Aorta (tissue), 5 donors: ENCODE measurements around the gene HSF2BP. TPM values are rescaled to one million over a fixed set of nuclear protein-coding genes. Genes with fewer than 3 reads are reported as not detected.
"Not testable (repeated sequence)": the region's sequence is repeated elsewhere in the genome, so short reads cannot be mapped to it uniquely, and the experiment has no call there.

Experiments
- ATAC-seq: fragments of 200-7000 bp; cut with Tn5 transposase; one replicate; pipeline ENCODE4 v1.9.1; 2022; ENCODE audit warnings: moderate library complexity; ENCODE audit not compliant: low FRiP score
- DNase-seq, 2 donors: peaks; one replicate each; pipeline ENCODE4 v3.0.0-alpha.2; 2020
- H3K27ac ChIP-seq, 2 donors: one replicate each; pipeline ENCODE4 v1.5.1; 2013; ENCODE audit warnings: low read length in 2 of 2, mild to moderate bottlenecking in 2 of 2, moderate library complexity in 2 of 2, control low read depth in 1 of 2, inconsistent platforms in 1 of 2, low read depth in 1 of 2
- H3K27me3 ChIP-seq, 2 donors: one replicate each; pipeline ENCODE4 v1.6.1; 2013; ENCODE audit warnings: control low read depth in 1 of 2, low read length in 1 of 2, mild to moderate bottlenecking in 1 of 2, moderate library complexity in 1 of 2; ENCODE audit not compliant: insufficient read depth in 2 of 2, control insufficient read depth in 1 of 2
- H3K36me3 ChIP-seq, 2 donors: one replicate each; pipeline ENCODE4 v1.6.1; 2013; ENCODE audit warnings: control low read depth in 1 of 2, low read length in 1 of 2, mild to moderate bottlenecking in 1 of 2; ENCODE audit not compliant: insufficient read depth in 2 of 2, control insufficient read depth in 1 of 2
- H3K4me1 ChIP-seq, 2 donors: one replicate each; pipeline ENCODE4 v1.6.1; 2013; ENCODE audit warnings: low read length in 2 of 2, control low read depth in 1 of 2, mild to moderate bottlenecking in 1 of 2, moderate library complexity in 1 of 2; ENCODE audit not compliant: insufficient read depth in 2 of 2, control insufficient read depth in 1 of 2
- H3K4me3 ChIP-seq, 2 donors: one replicate each; pipeline ENCODE4 v1.5.1; 2013; ENCODE audit warnings: low read length in 2 of 2, control low read depth in 1 of 2, mild to moderate bottlenecking in 1 of 2
- H3K9me3 ChIP-seq: one replicate; pipeline ENCODE4 v1.6.1; 2013; ENCODE audit warnings: mild to moderate bottlenecking, low read length; ENCODE audit not compliant: control insufficient read depth
- WGBS, 2 donors: extraction: QIAGEN DNeasy Blood & Tissue Kit; methylation state at CpG; one replicate each; pipeline ENCODE4 v1.1.7; 2013; 5-methylcytosine and 5-hydroxymethylcytosine counted together
- intact Hi-C, 2 donors: fragments of 100-400 bp; cut with DNase I; formaldehyde crosslinking; loops; one replicate each; pipeline versions ENCODE4 v1.14.2 to v1.15.0; 2022
- polyA plus RNA-seq, 2 donors: library from polyadenylated mRNA; stranded (reverse); fragments of 200-250 nt; gene quantifications; one replicate each; pipeline ENCODE4 v1.2.3, GENCODE V29; 2013
- total RNA-seq, 2 donors: library from RNA; stranded (reverse); fragmentation: NEBNext Ultra II Directional; extraction: Animal tissue kit (Norgen Biotek cat#: 25700); gene quantifications; one replicate each; pipeline ENCODE4 v1.2.1, GENCODE V29; 2021
- donor health status: healthy with polysubstance abuse.
- donor health status: Bipolar disorder and iron deficiency.
- donor health status: DM: no; HTN: no; CAD: no.
- donor health status: DM: no; HTN: no; CAD: no.
- donor health status: DM: yes; HTN: yes; CAD: no.

The HSF2BP gene
- total and polyA plus RNA-seq, 4 donors = 0.51 TPM; not detected in 3

- ATAC-seq (no peak), DNase-seq (no peak)
- H3K4me3 ChIP-seq = no peak overlapping the region
- no peaks in the 10 kb centered on the region for H3K9me3 ChIP-seq
- H3K4me1 ChIP-seq = no peaks in the 10 kb centered on the region
- no peaks in the 10 kb centered on the region for H3K36me3 ChIP-seq
- 84% methylated on average over 13 of the region's 13 CpGs for WGBS, 2 donors
- no peaks in the 10 kb centered on the region for H3K27me3 ChIP-seq
- H3K27ac ChIP-seq = no peak overlapping the region
- intact Hi-C loops = no loop called here
These were observed 56.7 kb downstream of the HSF2BP start for GRCh38 chr21:43602266-43603232.

- H3K27ac ChIP-seq = no peak overlapping the region
- ATAC-seq (no peak), DNase-seq (no peak)
- no peaks in the 10 kb centered on the region for H3K36me3 ChIP-seq
- no peaks in the 10 kb centered on the region for H3K9me3 ChIP-seq
- H3K4me3 ChIP-seq = no peak overlapping the region
- WGBS, 2 donors = 92 to 93% methylated on average over 12 of the region's 12 CpGs
- H3K4me1 ChIP-seq = no peaks in the 10 kb centered on the region
- H3K27me3 ChIP-seq = no peaks in the 10 kb centered on the region
- intact Hi-C loops = no loop called here
These were observed 58.5 kb downstream of the HSF2BP start for GRCh38 chr21:43600642-43601402.

- no peak for DNase-seq
These were observed 59.6 kb downstream of the HSF2BP start for GRCh38 chr21:43599728-43600127.

GRCh38 chr21:43598416-43599120 lies 60.7 kb downstream of the HSF2BP start:
- Histone ChIP-seq H3K27ac (no peak overlapping the region), H3K36me3 (no peaks in the 10 kb centered on the region), H3K9me3 (no peaks in the 10 kb centered on the region), H3K4me1 (no peaks in the 10 kb centered on the region), H3K4me3 (no peak overlapping the region), H3K27me3 (no peaks in the 10 kb centered on the region)
- intact Hi-C loops = no loop called here
- ATAC-seq (no peak), DNase-seq (no peak)
- WGBS, 2 donors = 78% methylated on average over 7 of the region's 7 CpGs

More at GRCh38 chr21:43599728-43600127, 59.6 kb downstream of the HSF2BP start:
- H3K36me3 ChIP-seq = no peaks in the 10 kb centered on the region
- intact Hi-C loops = no loop called here
- H3K27ac ChIP-seq = no peak overlapping the region
- H3K4me3 ChIP-seq = no peak overlapping the region
- no peaks in the 10 kb centered on the region for H3K4me1 ChIP-seq
- no peaks in the 10 kb centered on the region for H3K9me3 ChIP-seq
- no peak for ATAC-seq
- H3K27me3 ChIP-seq = no peaks in the 10 kb centered on the region
- 86 to 89% methylated on average over 5 of the region's 5 CpGs for whole genome bisulfite sequencing, 2 donors

- Histone ChIP-seq H3K27ac (no peak overlapping the region), H3K9me3 (no peaks in the 10 kb centered on the region), H3K27me3 (no peaks in the 10 kb centered on the region), H3K4me3 (no peak overlapping the region), H3K36me3 (no peaks in the 10 kb centered on the region), H3K4me1 (no peaks in the 10 kb centered on the region)
- no peak for ATAC-seq
- DNase-seq = no peak
- 90 to 95% methylated on average over 6 of the region's 6 CpGs for WGBS, 2 donors
- intact Hi-C loops = no loop called here
These were observed 61.6 kb downstream of the HSF2BP start for GRCh38 chr21:43597540-43598250.

GRCh38 chr21:43597052-43597451 lies 62.2 kb downstream of the HSF2BP start:
- WGBS, 2 donors = 97 to 100% methylated on average over 1 of the region's 1 CpG
- intact Hi-C loops = no loop called here
- Histone ChIP-seq H3K4me3 (no peak overlapping the region), H3K4me1 (no peaks in the 10 kb centered on the region), H3K27me3 (no peaks in the 10 kb centered on the region), H3K9me3 (no peaks in the 10 kb centered on the region), H3K36me3 (no peaks in the 10 kb centered on the region), H3K27ac (no peak overlapping the region)
- DNase-seq = no peak
- no peak for ATAC-seq

- no peak overlapping the region for H3K27ac ChIP-seq
- ATAC-seq (no peak), DNase-seq (no peak)
- no peaks in the 10 kb centered on the region for H3K27me3 ChIP-seq
- 96 to 98% methylated on average over 5 of the region's 5 CpGs for WGBS, 2 donors
- no peaks in the 10 kb centered on the region for H3K9me3 ChIP-seq
- H3K4me3 ChIP-seq = no peak overlapping the region
- H3K36me3 ChIP-seq = no peaks in the 10 kb centered on the region
- H3K4me1 ChIP-seq = no peaks in the 10 kb centered on the region
- intact Hi-C loops = no loop called here
These were observed 62.7 kb downstream of the HSF2BP start for GRCh38 chr21:43596616-43597015.

GRCh38 chr21:43595769-43596168 lies 63.5 kb downstream of the HSF2BP start:
- H3K4me3 ChIP-seq, H3K27ac ChIP-seq, H3K9me3 ChIP-seq, ATAC-seq, intact Hi-C loops, H3K36me3 ChIP-seq, H3K27me3 ChIP-seq, H3K4me1 ChIP-seq, DNase-seq: not testable (repeated sequence)
- 86 to 88% methylated on average over 8 of the region's 8 CpGs for WGBS, 2 donors
